Nephron (organoid): Measurements from ENCODE around the gene TARS3.

Experiments used
- H3K27ac Mint-ChIP-seq, 3 experiments: 2 replicates each; pipeline ENCODE4 v1.8.0; 2020; ENCODE audit warnings: mixed read lengths in 3 of 3, mild to moderate bottlenecking in 2 of 3, moderate library complexity in 1 of 3
- H3K27me3 Mint-ChIP-seq: 2 replicates; pipeline ENCODE4 v1.8.0; 2021; ENCODE audit warnings: low read depth, mild to moderate bottlenecking, moderate library complexity, mixed read lengths
- H3K36me3 Mint-ChIP-seq: 2 replicates; pipeline ENCODE4 v1.8.0; 2020; ENCODE audit warnings: low read depth, mixed read lengths
- H3K4me1 Mint-ChIP-seq: 2 replicates; pipeline ENCODE4 v1.8.0; 2020; ENCODE audit warnings: mixed read lengths
- H3K4me3 Mint-ChIP-seq, 3 experiments: 2 replicates each; pipeline ENCODE4 v1.8.0; 2020; ENCODE audit warnings: mild to moderate bottlenecking in 3 of 3, mixed read lengths in 3 of 3, moderate library complexity in 2 of 3
- H3K9me3 Mint-ChIP-seq: 2 replicates; pipeline ENCODE4 v1.8.0; 2020; ENCODE audit warnings: mixed read lengths
- TF ChIP-seq, protein P1 (sequence below), 3 experiments: fragments of 200-600 bp; sonication (generic); IDR thresholded peaks; one replicate each; pipeline ENCODE4 v1.5.0; 2021; ENCODE audit warnings: antibody characterized with exemption in 3 of 3; ENCODE audit not compliant: unreplicated experiment in 3 of 3

TARS3 gene

DNA sequence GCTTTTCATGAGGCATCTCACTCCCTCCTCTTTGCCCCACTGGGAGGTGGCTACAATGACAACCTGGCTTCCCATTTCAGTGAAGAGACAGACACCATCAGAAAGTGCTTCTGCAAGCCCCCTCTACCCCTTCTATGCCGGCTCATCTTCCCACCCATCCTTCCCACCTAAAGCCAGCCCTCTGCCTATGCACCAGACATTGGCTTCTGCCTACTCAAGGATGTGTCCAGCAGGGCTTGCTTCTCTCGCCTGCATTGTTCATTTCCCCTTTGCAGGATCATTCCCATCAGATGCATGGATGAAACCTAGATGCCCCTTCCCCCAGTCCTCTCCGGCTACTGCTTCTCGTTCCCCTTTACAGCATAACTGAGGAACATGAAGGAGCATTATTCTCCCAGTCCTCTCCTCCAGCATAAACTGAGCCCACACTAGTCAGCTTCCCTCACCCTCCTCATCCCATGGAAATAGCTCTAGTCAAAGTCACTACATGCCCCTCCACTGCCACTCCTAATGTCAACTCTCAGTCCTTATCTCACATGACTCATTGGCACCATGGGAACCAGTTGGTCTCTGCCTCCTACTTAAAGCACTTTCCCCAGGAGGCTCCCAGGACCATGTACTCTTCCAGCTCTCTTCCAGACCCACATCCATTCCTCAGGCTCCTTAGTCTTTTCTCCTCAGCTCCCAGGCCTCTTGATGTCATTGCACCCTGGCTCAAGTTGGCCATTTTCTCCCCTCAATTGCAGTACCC is 120.0 kb downstream of the TARS3 start:
- H3K4me1 Mint-ChIP-seq = peaks cover 25% of the 10 kb centered on the region
- no peak overlapping the region for H3K4me3 Mint-ChIP-seq

More for the DNA sequence above, 120.0 kb downstream of the TARS3 start:
- Mint-ChIP-seq H3K36me3 (no peaks in the 10 kb centered on the region), H3K27ac (no peak overlapping the region), H3K27me3 (no peaks in the 10 kb centered on the region), H3K9me3 (peaks cover 5% of the 10 kb centered on the region)
- TF ChIP-seq, protein P1, sequence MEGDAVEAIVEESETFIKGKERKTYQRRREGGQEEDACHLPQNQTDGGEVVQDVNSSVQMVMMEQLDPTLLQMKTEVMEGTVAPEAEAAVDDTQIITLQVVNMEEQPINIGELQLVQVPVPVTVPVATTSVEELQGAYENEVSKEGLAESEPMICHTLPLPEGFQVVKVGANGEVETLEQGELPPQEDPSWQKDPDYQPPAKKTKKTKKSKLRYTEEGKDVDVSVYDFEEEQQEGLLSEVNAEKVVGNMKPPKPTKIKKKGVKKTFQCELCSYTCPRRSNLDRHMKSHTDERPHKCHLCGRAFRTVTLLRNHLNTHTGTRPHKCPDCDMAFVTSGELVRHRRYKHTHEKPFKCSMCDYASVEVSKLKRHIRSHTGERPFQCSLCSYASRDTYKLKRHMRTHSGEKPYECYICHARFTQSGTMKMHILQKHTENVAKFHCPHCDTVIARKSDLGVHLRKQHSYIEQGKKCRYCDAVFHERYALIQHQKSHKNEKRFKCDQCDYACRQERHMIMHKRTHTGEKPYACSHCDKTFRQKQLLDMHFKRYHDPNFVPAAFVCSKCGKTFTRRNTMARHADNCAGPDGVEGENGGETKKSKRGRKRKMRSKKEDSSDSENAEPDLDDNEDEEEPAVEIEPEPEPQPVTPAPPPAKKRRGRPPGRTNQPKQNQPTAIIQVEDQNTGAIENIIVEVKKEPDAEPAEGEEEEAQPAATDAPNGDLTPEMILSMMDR (IDR thresholded peaks at IDR 0.05; ENCODE audit: unreplicated experiment in 3 of 3) = no peak
